SU-DHL-6 (cell line): ENCODE measurements around the gene MPV17L2.

ENCODE experiments used
- EZH2phosphoT487 ChIP-seq: fragments of 200-600 bp; sonication (generic), shearing (Covaris generic); conservative IDR thresholded peaks from 2 replicates; pipeline ENCODE4 v1.6.1; 2018; ENCODE audit warnings: mild to moderate bottlenecking, antibody characterized with exemption, low read length, moderate library complexity, mixed read lengths
- TF ChIP-seq, protein P1 (sequence below): fragments of 200-600 bp; sonication (generic); IDR thresholded peaks from one replicate; pipeline ENCODE4 v1.5.1; 2017; ENCODE audit warnings: antibody characterized with exemption, mild to moderate bottlenecking, low read length, moderate library complexity; ENCODE audit not compliant: insufficient read depth, poor library complexity, severe bottlenecking

DNA sequence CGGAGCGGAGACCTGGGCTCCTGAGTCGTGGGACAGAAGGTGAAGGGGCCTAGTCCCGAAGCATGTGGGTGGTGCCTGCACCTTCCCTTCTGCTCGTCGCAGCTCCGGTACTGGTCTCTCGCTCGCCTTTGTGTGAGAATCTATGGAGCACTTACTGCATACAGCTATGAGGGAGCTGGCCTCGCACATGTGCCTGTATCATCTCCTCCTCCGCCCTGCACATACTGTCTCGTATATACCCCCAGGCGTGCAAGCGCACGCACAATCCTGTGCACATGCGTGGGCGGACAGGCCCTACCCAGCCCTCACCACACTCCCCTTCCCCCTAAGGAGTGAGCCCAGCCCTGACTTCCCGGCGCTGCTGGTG lies 31.4 kb upstream of the MPV17L2 start:
- TF ChIP-seq, protein P1, sequence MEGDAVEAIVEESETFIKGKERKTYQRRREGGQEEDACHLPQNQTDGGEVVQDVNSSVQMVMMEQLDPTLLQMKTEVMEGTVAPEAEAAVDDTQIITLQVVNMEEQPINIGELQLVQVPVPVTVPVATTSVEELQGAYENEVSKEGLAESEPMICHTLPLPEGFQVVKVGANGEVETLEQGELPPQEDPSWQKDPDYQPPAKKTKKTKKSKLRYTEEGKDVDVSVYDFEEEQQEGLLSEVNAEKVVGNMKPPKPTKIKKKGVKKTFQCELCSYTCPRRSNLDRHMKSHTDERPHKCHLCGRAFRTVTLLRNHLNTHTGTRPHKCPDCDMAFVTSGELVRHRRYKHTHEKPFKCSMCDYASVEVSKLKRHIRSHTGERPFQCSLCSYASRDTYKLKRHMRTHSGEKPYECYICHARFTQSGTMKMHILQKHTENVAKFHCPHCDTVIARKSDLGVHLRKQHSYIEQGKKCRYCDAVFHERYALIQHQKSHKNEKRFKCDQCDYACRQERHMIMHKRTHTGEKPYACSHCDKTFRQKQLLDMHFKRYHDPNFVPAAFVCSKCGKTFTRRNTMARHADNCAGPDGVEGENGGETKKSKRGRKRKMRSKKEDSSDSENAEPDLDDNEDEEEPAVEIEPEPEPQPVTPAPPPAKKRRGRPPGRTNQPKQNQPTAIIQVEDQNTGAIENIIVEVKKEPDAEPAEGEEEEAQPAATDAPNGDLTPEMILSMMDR: no peak
- TF ChIP-seq EZH2phosphoT487: no peak
